Stimulated activated effector memory CD8-positive, alpha-beta T cell treated with anti-CD3 and anti-CD28 coated beads, Interleukin-12 subunit alpha, Interleukin-12 subunit beta, amount 100 ng/mL, for 72 hours (primary cell): ENCODE data around the gene RPS6KA2.
A peak's percentile ranks its signal among the peaks of the same experiment; 100 is the strongest.

Source experiments
- ATAC-seq: fragments of 150-1000 bp; cut with Tn5 transposase; 2 replicates; pipeline ENCODE4 v1.10.0; 2021
- DNase-seq, 2 donors: peaks; one replicate each; pipeline ENCODE4 v3.0.0; 2021 to 2022; ENCODE audit warnings: low spot score in 2 of 2
- H3K27ac Mint-ChIP-seq: one replicate; pipeline ENCODE4 v1.8.0; 2022; ENCODE audit warnings: mild to moderate bottlenecking, mixed read lengths
- H3K36me3 Mint-ChIP-seq: one replicate; pipeline ENCODE4 v1.8.0; 2022; ENCODE audit warnings: mild to moderate bottlenecking, mixed read lengths
- H3K4me1 Mint-ChIP-seq: one replicate; pipeline ENCODE4 v1.8.0; 2022; ENCODE audit warnings: mixed read lengths
- H3K4me3 Mint-ChIP-seq: one replicate; pipeline ENCODE4 v1.8.0; 2022; ENCODE audit warnings: mild to moderate bottlenecking, mixed read lengths
- H3K9me3 Mint-ChIP-seq: one replicate; pipeline ENCODE4 v1.8.0; 2022; ENCODE audit warnings: mixed read lengths

RPS6KA2 gene

DNA sequence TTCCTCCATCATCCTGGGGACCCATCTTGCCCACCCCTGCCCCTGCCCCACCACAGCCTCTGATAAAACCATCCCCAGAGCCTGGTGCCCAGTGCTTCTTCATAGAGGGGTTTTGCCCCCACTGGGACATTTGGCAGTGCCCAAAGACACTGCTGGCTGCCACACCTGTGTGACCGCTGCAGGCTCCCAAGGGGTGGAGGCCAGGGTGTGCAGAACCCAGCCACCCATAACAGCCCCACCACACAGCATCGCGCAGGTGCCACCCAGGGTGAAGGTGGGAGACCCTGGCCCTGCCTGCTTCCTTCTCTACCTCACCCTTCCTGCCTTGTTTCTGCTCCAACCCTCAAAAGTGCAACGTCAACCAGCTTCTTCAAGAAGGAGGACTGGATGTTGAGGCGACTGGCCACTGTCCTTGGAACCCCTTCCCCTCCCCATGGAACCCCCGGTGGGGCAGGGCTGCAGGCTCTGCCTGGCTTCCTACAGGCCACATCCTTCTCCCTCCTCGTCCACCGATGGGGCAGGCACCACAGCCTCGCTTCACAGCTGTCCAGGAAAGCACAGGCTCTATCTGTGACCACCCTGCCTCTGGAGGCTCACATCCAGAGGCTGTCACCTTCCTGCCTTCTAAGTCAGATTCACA is 165.1 kb downstream of the RPS6KA2 start:
- Mint-ChIP-seq H3K27ac (no peak overlapping the region), H3K9me3 (peaks cover 2% of the 10 kb centered on the region), H3K4me3 (no peak overlapping the region), H3K4me1 (peaks cover 13% of the 10 kb centered on the region), H3K36me3 (no peaks in the 10 kb centered on the region)
- DNase-seq, result no peak
- no peak for ATAC-seq

DNA sequence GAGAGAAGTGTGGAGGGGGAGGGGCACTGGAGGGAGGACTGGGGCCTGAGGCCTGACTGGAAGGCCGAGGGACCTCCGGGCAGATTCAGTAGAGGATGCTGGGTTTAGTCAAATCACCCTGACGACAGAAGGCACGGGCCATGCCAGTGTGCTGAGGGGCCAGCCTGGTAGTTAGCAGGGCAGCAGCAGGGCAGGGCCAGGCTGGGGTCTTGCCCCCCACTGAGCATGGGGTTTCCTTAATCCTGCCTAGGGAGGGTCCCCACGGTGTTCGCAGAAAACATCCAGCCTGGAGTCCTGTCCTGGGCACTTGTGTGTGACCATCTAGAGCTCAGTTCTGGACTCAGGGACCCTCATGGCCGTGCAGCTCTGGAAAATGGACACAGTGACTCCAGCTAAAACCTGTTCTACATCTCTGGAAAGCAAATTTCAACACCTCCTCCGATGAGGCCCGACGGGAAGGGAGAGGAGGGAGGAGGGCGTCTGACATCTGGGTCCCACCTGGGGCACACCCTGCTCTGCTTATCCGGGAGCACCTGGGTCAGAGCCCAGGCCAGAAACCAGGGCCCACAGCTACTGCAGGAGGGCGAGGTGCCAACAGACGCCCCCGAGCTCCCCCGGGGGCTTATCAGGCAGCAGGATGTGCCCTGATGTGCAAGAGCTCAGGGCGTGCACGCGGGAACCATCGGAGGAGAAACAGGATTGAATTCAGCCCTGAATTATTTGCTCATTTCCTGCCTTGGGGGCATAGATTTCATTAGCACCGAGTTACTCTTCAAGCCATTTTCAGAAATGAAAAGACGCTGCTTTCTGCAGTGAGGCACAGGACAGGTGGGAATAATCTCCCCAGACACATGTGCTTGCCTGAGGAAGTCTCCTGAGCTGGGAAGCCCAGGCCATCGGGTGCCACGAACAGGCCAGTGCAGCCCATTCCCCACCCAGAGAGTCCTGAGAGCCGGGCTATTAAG is 166.3 kb downstream of the RPS6KA2 start:
- Mint-ChIP-seq H3K9me3 (no peaks in the 10 kb centered on the region), H3K36me3 (no peaks in the 10 kb centered on the region), H3K27ac (no peak overlapping the region), H3K4me3 (no peak overlapping the region), H3K4me1 (peaks cover 11% of the 10 kb centered on the region)
- DNase-seq (no peak), ATAC-seq (no peak)

DNA sequence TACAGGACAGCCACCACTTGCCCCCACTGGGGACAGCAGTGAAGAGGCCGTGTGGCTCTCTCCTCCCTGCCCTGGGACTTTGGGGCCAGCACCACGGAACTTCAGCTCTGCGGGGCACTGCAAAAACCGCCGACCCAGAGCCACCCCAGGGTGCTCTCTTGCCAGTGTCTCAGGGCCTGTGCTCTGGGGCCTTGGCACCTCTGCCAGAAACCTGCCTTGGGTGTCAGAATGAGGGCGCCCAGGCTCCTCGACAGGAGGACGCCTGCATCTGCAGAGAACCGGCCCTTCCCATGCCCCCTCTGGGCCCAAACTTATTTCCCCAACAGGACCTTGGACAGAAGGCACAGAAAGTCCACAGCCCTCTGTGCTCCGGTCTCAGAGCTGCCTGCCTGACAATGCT is 167.1 kb downstream of the RPS6KA2 start:
- H3K36me3 Mint-ChIP-seq, result no peaks in the 10 kb centered on the region
- no peak overlapping the region for H3K4me3 Mint-ChIP-seq
- no peak for ATAC-seq
- H3K27ac Mint-ChIP-seq, result no peak overlapping the region
- no peak for DNase-seq
- H3K4me1 Mint-ChIP-seq, result peaks cover 5% of the 10 kb centered on the region
- H3K9me3 Mint-ChIP-seq, result no peaks in the 10 kb centered on the region

DNA sequence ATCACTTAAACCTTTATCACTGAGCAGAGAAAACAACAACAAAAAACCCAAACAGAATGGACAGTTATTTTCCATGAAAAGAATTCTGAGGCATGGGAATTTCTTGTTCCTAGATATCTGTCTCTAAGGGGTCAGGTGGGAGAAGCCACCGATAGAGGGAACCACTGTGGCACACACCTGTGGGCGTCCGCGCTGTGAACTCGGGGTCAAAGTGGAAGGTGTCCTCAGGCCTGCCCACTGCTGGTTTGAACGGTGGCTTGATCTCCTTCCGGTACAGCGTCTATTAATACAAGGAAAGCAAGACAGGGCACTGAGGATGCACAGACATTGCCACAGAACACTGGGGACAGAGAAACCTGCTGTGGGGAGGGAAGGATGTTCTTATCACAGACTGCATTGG is 167.8 kb downstream of the RPS6KA2 start:
- Mint-ChIP-seq H3K27ac (no peak overlapping the region), H3K4me1 (peaks cover 5% of the 10 kb centered on the region), H3K4me3 (no peak overlapping the region), H3K36me3 (no peaks in the 10 kb centered on the region), H3K9me3 (no peaks in the 10 kb centered on the region)
- ATAC-seq (no peak), DNase-seq (no peak)

DNA sequence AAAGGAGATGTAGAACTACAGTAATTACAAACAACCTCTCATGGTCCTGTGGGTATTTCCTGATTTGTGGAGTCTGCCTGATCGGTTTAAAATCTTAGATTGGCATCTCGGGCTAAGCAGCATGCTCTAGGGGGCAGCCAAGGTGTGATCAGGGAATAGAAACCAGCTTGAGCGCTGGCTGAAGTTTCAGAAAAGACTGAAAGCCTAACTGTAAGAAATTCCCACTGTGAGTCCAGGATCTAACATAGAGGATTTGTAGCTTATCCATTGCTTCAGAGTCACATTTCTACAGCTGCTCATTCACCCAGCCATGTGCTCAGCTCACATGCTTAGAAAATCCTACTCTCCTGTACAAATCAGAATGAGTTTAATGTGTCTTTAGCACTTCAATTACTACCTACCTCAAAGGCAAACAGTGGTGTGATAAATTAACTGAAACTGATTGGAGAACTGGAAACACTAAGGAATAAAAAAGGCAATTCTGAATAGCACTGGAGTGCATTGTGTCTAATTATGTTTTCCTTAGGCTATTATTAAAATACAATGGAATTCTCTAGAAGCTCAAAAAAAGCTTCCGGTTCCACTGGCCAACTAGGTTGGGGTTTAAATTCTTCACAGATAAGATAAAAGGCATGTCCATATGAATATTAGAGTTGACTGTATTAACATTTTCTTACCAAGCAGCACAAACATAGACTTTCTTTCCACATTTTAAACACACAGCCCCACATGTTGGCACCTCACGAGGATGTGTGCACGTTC is 170.5 kb downstream of the RPS6KA2 start:
- DNase-seq (no peak), ATAC-seq (no peak)
- no peak overlapping the region for H3K4me3 Mint-ChIP-seq

DNA sequence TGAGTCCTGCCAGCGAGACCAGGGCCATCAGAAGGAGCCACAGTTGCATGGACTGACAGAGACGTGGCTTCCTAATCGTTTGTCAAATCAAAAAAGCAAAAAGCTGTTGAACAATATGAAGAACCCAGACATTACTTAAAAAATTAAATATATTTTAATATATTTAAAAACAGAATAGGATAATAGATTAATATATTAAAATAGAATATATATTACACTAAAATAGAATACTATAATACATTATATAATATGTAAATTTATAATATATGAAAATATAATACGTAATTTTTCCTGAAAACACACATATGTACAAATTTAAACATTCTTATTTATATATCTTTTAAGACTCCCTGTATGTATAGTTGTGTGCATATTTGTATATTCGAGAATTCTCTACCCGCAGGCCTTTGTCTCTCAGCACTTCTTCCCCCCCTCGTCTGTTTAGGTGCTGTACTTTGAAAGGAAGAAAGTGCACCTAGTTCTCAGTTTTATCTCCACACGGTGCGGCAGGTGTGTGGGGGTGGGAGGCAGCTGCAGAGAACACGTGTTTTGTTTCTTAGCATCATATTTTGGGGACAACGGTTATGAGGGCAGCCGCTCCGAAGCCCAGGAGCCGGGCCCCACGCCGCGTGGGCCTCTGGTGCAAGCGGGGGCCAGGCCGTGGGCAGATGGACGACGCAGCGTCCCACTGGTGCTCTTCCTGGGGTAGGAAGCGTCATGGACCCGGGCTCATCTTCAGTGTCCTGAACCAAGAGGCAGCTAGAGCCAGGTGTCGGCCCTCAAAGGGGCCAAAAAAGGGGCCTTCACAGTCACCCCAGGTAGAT is 172.1 kb downstream of the RPS6KA2 start:
- Mint-ChIP-seq H3K36me3 (no peaks in the 10 kb centered on the region), H3K9me3 (peaks cover 2% of the 10 kb centered on the region), H3K4me3 (no peak overlapping the region), H3K27ac (no peak overlapping the region), H3K4me1 (no peaks in the 10 kb centered on the region)
- ATAC-seq (no peak), DNase-seq (no peak)

More for the DNA sequence above, 170.5 kb downstream of the RPS6KA2 start:
- Mint-ChIP-seq H3K27ac (no peak overlapping the region), H3K9me3 (peaks cover 2% of the 10 kb centered on the region), H3K36me3 (no peaks in the 10 kb centered on the region), H3K4me1 (no peaks in the 10 kb centered on the region)

DNA sequence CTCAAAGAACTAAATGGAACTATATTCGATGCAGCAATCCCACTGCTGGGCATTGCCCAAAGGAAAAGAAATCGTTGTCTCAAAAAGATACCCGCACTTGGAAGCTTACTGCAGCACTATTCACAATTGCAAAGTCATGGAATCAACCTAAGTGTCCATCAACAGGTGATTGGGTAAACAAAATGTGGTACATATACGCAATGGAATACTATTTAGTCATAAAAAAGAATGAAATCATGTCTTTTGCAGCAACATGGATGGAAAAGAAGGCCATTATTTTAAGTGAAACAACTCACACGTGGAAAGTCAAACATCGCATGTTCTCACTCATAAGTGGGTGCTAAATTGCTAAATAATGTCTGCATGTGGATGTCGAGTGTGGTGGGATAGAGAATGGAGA is 173.4 kb downstream of the RPS6KA2 start:
- Mint-ChIP-seq H3K4me1 (no peaks in the 10 kb centered on the region), H3K36me3 (no peaks in the 10 kb centered on the region), H3K9me3 (peaks cover 2% of the 10 kb centered on the region), H3K4me3 (no peak overlapping the region), H3K27ac (no peak overlapping the region)
- DNase-seq, result no peak
- no peak for ATAC-seq

DNA sequence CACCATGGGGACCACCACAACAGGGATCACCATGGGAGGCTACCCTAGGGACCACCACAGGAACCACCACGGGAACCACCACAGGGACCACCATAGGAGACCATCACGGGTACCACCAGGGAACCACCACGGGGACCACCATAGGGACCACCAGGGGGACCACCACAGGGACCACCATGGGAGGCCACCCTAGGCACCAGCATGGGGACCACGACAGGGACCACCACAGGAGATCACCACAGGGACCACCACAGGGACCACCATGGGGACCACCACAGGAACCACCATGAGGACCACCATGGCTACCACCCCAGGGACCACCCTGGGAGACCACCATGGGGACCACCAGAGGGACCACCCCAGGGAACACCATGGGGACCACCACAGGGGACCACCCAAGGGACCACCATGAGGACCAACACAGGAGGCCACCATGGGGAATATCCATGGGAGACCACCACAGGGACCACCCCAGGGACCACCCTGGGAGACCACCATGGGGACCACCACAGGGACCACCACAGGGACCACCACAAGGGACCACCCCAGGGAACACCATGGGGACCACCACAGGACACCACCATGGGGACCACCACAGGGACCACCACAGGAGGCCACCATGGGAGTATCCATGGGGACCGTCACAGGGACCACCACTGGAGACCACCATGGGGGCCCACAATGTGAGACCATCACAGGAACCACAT is 176.7 kb downstream of the RPS6KA2 start:
- Mint-ChIP-seq H3K36me3 (no peaks in the 10 kb centered on the region), H3K27ac (no peak overlapping the region), H3K9me3 (peaks cover 2% of the 10 kb centered on the region), H3K4me1 (no peaks in the 10 kb centered on the region), H3K4me3 (no peak overlapping the region)
- ATAC-seq, result no peak
- DNase-seq, result no peak

DNA sequence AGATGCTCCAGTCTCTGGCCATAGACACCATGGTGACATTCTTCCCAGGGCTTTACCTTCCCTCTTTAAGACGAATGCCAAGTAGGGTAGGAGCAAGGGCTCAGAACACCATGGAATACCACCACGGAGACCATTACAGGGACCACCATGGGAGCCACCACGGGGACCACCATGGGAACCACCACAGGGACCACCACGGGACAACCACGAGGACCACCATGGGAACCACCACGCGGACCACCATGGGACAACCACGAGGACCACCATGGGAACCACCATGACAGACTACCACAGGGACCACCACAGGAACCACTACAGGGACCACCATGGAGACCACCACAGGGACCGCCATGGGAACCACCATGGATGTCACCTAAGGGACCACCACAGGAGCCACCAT is 177.4 kb downstream of the RPS6KA2 start:
- Mint-ChIP-seq H3K36me3 (no peaks in the 10 kb centered on the region), H3K9me3 (peaks cover 2% of the 10 kb centered on the region), H3K27ac (no peak overlapping the region), H3K4me3 (no peak overlapping the region), H3K4me1 (no peaks in the 10 kb centered on the region)
- no peak for ATAC-seq
- DNase-seq, result no peak

DNA sequence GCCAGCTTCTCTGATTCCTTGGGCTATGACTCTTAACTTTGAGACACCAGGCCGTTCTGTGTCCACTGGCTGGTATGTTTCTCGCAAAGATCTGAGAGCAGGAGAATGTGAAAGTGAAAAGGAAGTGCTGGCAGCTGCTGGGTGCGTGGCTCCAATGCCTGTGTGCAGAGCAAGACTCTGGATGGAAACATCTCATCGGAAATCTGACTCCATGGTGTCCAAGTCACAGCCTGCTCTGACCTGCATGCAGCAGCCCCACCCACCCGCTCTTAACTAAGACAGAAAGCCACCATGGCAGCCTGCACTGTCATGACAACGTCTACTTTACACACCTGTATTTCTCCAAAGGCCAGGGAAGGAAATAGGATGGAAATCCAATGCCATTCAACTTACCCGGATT is 178.0 kb downstream of the RPS6KA2 start:
- Mint-ChIP-seq H3K36me3 (no peaks in the 10 kb centered on the region), H3K4me1 (no peaks in the 10 kb centered on the region), H3K4me3 (no peak overlapping the region), H3K27ac (no peak overlapping the region), H3K9me3 (peaks cover 2% of the 10 kb centered on the region)
- no peak for DNase-seq
- ATAC-seq, result no peak

DNA sequence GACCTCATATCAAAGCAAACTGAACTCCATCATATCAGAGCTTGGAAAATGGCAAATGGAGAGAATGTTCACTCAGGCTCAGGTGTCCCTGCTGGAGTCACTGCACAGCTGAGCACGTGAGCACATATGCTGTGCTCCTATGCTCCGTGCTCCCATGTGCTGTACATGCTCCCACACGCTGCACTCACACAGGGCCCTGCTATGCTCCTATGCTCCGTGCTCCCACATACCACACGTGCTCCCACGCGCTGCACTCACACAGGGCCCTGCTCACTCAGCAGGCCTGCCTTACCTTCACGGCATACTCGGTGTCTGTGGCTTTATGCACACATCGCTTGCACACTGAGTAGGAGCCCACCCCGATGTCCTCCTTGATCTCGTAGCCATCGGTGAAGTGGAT is 178.6 kb downstream of the RPS6KA2 start:
- Mint-ChIP-seq H3K4me1 (no peaks in the 10 kb centered on the region), H3K27ac (no peak overlapping the region), H3K4me3 (no peak overlapping the region), H3K36me3 (no peaks in the 10 kb centered on the region), H3K9me3 (peaks cover 2% of the 10 kb centered on the region)
- DNase-seq, result no peak
- no peak for ATAC-seq

DNA sequence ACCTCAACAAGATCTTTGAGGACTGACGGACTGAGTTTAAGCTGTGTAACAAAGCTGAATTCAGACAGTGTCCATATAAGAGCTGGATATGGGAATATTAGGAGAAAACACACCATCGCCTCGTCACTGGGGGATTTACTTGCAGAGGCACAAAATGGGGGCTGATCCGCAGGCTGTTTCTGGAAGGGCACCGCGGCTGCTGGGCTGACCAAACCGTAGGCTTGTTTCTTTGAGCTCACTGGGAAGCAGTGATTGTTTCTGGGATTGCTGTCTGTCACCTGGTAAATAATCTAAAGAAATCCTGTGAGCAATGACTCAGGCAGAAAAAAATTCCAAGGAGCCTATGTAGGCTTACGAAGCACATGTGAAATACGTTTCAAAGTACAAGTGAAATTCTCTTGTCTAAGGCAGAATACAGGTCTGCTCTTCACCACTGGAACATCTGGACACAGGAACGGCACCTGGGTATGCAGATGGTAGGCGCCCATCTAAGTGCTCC is 180.4 kb downstream of the RPS6KA2 start:
- ATAC-seq (no peak), DNase-seq (no peak)
- H3K4me3 Mint-ChIP-seq, result no peak overlapping the region

DNA sequence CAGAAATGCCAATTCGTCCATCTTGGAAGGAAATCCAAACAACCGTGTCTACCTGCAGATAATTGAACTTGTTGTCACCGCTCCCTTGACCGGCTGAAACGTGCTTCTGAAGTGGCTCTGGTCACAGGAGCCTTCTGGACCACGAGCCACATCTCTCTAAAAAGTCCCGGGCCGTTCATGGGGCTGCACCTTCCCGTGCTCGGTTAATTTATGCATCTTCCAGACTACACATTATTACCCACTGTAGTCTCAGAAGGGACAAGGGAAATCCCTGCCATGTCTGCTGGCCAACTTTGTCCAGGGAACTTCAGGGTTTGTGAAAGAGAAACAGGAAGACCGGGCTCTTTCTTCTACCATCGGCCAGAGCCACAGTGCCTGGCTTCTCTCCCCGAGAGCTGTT is 180.9 kb downstream of the RPS6KA2 start:
- ATAC-seq (no peak), DNase-seq (no peak)
- H3K4me1 Mint-ChIP-seq, result no peaks in the 10 kb centered on the region
- H3K36me3 Mint-ChIP-seq, result no peaks in the 10 kb centered on the region
- H3K4me3 Mint-ChIP-seq, result no peak overlapping the region
- H3K27ac Mint-ChIP-seq, result no peak overlapping the region
- H3K9me3 Mint-ChIP-seq, result no peaks in the 10 kb centered on the region

More for the DNA sequence above, 180.4 kb downstream of the RPS6KA2 start:
- no peaks in the 10 kb centered on the region for H3K9me3 Mint-ChIP-seq
- H3K4me1 Mint-ChIP-seq, result no peaks in the 10 kb centered on the region
- H3K27ac Mint-ChIP-seq, result no peak overlapping the region
- no peaks in the 10 kb centered on the region for H3K36me3 Mint-ChIP-seq

DNA sequence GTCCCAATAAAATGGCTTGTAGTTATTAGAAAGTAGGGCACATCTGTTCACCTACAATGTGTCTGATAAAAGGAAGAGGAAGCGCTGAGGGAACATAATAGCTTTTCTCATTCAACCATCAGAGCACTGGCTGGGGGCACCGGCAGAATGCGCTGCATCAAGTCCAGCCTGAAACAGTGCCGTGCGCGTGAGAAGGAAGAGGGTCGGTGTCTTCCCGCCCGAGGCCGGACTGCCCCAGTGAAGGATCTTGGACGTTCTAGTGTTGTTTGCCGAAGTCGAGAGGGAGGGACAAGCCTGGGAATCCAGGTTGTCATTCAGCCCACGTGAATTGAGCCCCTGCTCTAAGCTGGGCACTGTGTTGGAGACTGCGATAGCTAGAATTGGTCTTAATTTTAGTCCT is 182.6 kb downstream of the RPS6KA2 start:
- DNase-seq, result no peak
- Mint-ChIP-seq H3K4me1 (peaks cover 6% of the 10 kb centered on the region), H3K27ac (peak overlapping the region; percentile 53), H3K9me3 (no peaks in the 10 kb centered on the region), H3K36me3 (no peaks in the 10 kb centered on the region), H3K4me3 (no peak overlapping the region)
- no peak for ATAC-seq
